Myocyte (in vitro differentiated cells): ENCODE measurements around the gene SUN3. TPM values are rescaled to one million over a fixed set of nuclear protein-coding genes. Genes with fewer than 3 reads are reported as not detected.

Experiments
- DNase-seq: peaks from one replicate; pipeline ENCODE4 v3.0.0-alpha.2; 2012; ENCODE audit warnings: low read depth
- total RNA-seq: library from RNA; depleted of rRNA; stranded (reverse); fragments of >200 nt; gene quantifications from 2 replicates; pipeline ENCODE4 v1.2.3, GENCODE V29; 2014

The SUN3 gene
- total RNA-seq, 1 donor from 2014 or later: 0.32 TPM

DNA sequence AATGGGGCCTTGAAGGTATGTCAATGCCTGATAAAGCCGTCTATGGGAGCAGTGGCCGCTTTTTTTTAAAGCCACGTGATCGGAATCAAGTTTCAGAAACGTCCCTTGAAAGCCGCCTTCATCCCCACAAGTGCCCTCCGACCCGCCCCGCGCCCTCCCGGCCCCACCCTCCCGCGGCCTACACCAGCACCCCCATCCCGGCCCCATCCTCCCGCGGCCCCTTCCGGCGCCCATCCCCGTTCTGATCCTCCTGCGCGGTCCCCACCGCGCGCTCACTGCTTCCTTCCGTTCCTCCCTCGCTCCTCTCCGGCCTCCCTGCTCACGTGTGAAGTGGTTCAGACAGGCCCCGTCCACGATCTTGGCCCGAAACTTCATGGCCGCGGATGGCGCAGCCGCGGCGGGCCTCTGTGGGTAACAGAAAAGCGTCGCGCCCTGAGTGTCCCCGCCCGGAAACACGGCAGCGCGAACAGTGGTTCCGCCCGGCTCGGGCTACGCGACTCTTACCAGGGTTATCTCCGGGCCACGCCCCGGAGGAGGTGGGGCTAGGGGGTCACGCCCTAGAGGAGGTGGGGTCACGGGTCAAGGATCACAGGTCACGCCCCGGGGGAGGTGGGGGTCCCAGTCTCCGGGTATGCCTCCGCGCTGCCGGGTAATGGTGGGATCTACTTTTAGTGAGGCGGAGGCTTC, 49.6 kb downstream of the SUN3 start, which contains the start of gene HUS1:
HUS1 (minus strand) TSS at position 471 of the 687 bp plus-strand sequence; CDS start at position 375, 96 bp downstream.
- DNase-seq: peak; percentile 96

DNA sequence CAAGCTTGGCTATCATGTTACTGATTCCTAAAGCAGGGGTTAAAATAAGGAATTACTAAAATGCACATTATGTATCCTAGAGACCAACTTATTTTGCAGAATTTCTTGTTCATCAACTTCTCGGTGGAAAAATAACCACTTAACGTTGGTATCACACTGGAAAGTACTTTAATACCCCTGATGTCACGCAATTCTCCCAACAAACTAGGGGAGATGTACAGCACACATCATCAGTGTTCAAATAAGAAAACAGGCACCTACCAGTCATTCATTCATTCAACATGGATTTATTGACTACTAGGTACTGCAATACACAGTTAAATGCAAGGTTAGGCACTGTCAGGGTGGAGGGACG, 50.1 kb downstream of the SUN3 start:
- DNase-seq: no peak

DNA sequence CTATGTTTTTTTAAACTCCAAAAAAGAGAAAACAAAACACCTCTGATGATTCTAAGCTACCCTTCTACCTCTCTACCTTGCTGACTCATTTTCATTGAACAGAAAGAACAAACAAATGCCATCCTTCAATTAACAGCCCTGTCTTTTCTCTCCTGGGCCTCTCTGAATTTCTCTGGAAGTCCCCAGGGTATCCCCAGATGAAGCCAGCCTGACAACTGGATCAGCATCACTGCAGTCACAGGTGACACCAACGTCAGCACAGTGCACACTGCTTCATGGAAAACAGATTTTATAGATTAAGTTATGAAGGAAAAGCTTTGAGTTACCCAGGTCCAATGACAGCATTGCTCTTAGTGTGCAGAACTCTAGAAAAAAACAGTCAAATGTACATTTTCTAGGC, 55.2 kb downstream of the SUN3 start:
- DNase-seq: no peak

DNA sequence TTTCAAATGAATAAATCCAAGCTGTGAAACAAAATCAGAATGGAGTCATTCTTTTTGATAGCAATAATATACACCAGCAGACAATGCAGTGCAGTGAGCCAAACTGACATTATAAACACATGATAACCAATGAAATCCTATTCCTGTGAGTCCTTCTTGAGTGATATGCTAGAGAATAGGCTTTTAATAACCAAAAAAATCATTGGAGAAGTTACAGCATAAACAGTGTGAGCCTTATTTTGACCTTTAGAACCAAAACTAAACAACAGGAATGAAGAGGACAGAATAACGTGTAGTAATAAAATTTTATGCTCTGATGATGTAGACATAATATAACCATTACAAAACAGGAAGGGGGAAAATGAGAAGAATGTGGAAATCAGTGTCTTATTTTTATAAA, 58.1 kb downstream of the SUN3 start:
- DNase-seq: no peak

DNA sequence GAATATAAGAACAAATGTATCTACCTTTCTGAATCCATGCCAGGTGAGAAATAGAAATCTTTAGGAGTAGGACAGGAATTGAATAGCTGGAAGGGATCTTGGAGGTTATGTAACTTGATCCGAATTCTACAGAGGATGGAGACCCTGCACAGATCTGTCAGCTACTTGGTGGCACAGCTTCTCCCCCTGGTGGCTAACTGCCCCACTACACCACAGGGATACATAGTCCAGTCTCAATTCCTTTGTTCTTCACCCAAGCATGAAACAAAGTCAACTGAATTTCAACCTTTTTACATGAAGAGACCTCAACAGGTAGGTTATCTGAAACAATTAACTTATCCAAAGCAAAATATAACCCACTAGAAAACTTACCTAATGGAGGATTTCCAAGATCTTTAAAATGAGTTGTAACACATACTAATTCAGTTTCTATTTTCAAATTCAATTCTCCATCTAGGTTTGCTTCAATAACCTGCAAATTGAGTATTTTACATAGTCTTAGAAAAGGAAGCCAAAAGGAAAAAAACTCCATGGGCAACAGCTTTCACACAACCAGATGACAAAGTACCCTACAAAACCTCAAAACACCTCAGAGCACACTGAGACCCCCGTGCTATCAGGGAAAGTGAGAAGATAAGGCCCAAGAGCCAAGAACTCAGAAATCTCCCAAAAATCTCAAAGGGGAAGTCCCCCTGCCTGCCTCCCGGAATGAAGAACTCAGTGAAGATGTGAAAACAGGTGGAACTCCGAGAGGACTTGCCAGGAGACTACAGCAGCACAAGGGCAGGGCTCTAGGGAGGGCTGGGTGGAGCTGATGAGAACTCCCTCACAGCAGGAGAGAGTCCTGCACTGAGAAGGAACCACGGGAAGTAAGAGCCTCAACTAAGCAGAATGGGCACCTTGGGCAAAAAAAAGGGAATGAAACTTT, 59.8 kb downstream of the SUN3 start:
- peak; percentile 83 for DNase-seq

DNA sequence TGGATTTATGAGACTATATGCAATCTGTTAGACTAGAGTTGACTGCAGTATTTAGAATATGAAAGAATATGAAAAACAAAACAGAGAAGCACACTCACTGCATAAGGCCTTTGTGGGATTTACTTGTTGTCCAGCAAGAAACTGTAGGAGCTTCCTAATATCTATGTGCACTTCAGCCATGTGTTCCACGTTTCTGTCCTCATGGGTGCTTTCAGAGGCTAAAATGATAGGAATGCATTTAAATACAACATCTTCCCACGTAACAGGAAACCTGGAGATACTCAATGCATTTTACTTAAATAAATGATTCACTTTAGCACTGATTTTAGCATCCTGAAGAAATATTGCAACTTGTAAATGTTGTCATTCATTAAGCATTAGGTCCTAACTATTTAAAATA, 61.2 kb downstream of the SUN3 start:
- DNase-seq: no peak

DNA sequence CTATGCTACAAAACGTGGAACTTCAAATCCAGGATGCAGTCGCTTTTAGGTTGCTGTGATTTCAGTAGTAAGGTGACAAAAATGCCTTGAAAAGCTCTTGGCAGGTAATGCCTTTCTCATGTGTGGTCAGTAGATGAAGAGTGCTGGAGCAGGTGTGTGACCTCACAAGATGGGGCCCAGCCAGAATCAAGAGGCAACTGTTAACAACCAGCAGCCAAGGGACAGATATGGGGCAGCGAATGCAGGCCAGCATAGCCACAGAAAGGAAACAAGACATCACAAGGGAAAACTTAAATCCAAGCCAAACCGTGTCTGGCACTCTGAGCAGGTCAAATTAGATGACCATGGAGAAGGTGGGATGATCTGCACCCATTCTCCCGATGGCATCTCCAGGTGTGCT, 61.8 kb downstream of the SUN3 start:
- DNase-seq: no peak

DNA sequence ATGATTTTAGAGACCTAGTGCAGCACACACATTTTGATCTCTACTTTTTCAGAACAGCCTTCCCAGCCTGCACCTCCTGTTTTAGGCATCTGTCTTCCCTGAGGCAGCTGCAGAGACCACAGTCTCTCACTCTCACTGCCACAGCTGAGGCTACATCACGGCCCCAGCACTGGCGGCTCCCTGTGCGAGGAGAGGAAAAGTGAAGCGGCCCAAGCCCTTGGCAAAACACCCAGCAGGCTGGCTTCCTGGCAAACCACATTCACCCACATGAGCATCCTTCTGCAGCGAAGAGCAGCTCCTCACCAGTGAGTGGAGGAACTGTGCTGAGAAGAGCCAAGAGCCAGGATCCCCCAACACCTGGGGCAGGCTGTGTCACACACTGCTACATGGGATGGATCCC, 63.5 kb downstream of the SUN3 start:
- peak; percentile 98 for DNase-seq

DNA sequence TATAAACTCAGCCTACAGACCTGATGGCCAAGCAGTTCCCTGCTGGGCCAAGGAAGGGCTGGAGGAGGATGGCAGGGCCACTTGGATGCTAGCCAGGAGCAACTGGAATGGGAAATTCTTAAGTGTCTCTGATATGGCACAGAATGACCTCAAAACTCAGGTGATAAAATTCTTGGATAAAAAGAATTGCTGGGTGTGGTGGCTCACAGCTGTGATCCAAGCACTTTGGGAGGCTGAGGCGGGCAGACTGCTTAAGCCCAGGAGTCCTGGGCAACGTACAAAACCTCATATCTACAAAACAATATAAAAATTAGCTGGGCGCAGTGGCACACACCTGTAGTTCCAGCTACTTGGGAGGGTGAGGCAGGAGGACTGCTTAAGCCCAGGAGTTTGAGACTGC, 66.6 kb downstream of the SUN3 start:
- DNase-seq: no peak

DNA sequence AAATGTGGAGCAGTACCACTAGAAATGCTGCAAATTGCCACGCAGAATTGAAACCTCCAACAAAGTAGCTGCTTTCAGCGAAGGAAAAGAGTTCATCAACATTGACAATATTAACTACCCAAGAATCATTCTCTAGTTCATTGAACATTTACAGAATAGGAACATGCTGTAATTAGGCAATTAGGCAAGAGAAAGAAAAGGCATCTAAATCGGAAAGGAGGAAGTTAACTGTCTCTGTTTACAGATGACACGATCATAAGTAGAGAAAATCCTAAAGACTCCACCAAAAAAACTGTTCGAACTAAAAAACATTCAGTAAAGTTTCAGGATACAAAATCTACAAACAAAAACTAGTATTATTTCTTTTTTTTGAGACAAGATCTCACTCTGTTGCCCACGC, 71.8 kb downstream of the SUN3 start:
- DNase-seq: no peak

DNA sequence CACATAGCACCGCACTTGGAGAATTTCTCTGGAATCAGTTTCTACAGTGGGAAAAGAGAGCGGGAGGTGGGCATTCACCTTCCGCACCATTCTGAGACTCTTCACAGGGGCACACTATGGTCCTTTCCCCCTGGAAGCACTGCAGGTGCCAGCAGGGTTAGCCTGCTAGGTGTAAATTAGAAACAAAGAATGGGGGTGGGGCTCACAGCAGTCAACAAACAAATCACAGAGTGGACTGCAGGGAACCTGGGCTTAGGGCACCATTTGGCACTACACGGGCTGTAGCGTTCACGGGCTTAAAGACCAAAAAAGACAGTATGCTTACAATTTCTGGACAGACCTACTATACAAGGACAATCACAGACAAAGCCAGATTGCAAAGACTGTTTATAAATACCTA, 72.7 kb downstream of the SUN3 start:
- no peak for DNase-seq

DNA sequence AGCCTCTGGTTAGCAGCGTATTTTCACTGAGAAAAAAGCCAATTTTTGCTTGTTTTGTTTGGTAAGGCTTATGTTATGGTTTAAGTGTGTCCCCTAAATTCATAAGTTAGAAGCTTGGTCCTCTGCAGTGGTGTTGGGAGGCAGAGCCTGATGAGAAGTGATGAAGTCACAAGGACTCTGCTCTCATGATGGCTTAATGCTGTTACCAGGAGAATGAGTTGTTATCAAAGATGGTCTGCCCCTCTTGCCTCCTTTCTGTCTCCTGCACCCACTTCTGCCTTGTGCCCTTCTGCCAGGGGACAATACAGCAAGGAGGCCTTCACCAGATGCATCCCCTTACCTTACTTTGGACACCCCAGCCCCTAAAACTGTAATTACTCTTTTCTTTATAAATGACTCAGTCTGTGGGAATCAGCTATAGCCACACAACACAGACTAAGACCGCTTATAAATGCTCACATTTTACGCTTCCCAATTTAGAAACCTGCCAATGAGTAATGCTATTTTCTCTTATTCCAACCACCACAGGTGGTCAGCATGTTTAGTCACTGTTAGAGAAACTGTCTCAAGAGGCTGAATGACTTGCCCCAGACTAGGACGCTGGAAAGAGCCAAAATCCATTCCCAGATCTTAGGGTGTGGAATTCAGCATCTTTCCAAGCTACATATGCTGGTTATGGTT, 74.5 kb downstream of the SUN3 start:
- DNase-seq: peak; percentile 93

DNA sequence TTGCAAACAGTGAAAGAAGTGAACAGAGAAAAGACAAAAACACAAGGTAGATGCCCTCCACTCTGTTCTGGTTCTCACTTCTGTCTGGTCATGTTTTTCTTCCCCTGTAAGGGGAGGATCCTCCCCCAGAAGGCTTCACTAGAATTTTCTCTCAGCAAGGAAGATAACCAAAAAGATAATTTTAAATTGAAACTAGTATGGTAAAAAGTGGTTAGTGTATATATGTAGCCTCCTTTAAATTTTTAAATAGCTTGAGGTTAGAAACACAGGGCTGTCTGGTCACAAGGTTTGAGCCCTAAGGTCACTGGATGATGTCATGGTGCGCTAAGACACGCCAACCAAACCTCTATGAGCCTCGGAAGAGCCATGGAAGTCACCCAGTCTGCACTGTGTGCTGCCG, 75.1 kb downstream of the SUN3 start:
- DNase-seq: no peak

DNA sequence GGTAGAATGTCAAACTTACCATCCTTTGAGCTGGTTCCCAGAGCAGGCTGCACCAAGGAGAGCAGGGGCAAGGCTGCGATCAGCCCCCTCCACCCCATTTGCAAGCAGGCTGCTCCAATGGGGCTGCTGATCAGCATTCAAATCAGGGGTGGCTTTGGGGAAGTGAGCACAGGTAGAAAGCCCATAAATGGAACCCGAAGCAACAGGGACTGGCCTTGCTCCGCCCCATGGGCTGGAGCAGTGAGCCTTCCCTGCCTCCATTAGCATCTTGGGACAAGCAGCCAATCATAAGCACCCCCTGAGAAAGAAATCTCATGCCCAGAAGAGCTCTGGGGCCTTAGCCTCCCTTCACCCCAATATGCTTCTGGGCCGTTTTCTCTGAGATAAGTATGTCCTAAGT, 76.7 kb downstream of the SUN3 start:
- DNase-seq: no peak

DNA sequence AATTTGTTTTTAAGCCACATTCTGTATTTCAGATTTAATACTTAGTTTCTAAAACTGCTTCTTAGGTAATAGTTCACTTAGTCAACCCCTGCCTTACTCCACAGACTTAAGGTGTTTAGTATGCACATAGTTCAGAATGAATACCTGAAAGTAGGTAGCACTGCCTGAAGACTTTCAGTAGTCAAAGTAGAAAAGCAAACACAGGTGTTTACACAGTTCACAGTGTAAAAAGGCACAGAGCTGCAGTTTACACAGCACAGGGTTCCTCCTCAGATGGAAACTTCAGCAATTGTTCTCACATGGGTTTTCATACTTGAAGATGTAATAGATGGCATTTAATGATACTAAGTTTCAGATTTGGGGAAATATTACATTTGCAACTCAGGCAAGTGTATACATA, 77.5 kb downstream of the SUN3 start:
- no peak for DNase-seq

DNA sequence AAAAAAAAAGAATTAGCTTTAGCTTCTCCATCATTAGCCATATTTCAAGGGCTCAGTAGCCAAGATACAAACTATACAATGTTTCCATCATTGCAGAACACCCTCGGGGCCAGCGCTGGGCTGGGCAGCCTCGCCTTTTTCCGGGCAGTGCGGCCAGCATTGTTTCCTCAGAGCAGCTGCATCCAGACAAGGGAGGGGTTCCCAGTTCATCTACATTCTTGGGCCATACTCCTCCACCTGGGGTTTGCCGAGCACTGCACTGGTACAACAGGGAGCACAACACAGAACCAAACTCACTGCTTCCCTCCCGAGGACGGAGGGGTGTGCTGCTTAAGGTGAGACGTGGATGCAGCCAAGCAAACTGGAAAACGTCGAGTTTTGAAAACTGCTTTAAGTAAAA, 78.2 kb downstream of the SUN3 start:
- DNase-seq: peak; percentile 58

DNA sequence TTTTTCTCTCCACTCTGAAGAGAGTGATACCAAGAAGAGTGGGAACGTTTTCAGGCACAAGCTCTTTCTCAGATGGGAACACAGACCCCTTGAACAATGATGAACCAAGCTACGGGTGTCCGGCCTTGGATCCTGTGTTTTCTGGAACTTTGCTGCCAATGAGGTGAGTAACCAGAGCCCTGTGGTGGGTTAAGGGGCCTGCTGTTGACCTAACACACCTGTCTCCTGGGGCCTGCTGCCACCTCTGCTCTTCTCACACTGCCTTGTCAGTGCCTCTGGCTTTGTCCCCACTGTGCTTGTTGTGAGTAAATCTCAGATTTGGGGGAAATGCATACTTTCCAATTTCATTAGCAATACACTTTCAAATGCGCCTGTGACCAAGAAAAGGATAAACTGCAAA, 79.2 kb downstream of the SUN3 start:
- DNase-seq: no peak

DNA sequence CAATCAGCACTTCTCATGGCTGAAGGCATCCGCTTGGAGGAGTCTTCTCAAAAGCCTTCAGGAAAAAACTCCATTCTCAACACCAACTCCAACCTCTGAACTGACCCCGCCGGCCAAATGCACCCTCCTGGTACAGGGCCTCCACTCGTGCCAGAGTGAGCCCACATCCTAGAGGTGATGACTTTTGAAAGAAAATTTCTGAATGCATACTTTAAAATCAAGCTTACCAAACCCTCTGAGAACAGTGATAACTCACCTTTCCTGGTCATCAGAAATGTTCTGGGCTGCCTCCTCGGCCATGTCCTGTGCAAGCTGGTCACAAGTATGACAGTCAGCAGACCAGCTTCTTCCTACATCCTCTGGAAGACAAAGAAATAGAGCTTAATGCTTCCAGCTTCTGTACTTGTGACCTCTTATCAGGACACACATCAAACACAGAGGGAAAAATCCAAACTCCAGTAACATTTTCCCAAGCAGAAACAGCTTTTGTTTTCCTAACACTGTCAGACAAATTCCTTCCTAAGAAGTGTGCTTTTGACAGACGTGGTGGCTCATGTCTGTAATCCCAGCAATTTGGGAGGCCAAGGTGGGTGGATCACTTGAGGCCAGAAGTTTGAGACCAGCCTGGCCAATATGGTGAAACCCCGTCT, 80.6 kb downstream of the SUN3 start, which contains the start of gene PKD1L1:
PKD1L1 (minus strand) TSS at position 326 of the 650 bp plus-strand sequence; CDS start at position 300, 26 bp downstream.
- no peak for DNase-seq

DNA sequence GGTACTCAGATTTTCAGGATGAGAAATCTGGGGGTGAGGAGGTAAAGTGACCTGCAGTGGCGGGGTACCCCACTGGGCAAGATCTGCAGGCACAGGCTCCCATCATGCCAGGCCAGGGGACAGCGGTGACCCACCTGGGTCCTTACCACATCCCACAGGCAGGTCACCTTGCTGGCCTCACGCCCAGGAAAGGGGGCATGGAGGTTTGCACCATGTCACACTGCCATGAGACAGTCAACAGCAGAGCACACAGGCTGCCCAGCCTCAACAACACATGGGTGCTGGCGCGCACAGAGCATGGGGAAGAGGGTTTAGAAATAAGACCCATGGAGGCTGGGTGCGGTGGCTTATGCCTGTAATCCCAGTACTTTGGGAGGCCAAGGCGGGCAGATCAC, 81.6 kb downstream of the SUN3 start:
- no peak for DNase-seq

DNA sequence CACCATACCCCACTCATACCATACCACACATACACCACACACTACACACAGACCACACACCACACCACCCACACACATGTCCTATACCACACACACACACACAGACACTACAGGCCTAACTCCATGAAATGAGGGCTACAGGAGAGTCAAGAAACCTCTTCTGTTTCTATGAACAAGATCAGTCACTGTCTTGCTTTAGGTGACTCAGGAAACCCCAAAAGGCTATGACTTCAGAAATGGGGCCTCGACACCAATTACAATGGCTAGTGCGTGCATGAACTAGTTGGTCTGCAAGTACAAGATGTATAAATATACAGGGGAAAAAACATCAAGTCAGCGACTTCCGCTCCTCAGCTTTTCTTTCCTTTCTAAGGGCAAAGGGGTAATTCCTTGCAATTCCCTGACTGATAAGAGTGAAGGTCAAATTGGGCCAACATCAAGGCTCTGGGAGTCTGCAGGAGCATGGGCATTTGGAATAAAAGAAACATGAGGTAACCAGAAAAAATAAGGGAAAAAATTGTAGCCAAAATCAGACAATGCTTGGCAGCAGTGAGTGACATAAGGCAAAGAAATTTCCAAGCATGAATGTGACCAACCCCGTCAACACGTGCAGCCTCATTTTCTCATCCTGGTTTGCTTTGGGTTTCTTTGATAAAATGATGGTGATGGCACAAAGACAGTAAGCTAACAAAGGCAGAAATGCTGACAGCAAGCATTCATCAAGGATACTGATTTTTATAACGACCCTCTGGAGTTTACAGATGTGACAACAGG, 82.1 kb downstream of the SUN3 start:
- no peak for DNase-seq
